NB4 (cell line): ENCODE data around the gene DLGAP4.

Experiments used
- POLR2A ChIP-seq: IDR thresholded peaks from 2 replicates; pipeline ENCODE4 v1.6.1; 2011; ENCODE audit warnings: mild to moderate bottlenecking; ENCODE audit not compliant: insufficient read length; ENCODE audit errors: extremely low read depth
- TF ChIP-seq, protein P1 (sequence below): IDR thresholded peaks from one replicate; pipeline ENCODE4 v1.5.1; 2012; ENCODE audit warnings: low read depth, low read length
- TF ChIP-seq, protein P2 (sequence below): IDR thresholded peaks from 2 replicates; pipeline ENCODE4 v1.6.1; 2011; ENCODE audit warnings: low read depth, low read length

DNA sequence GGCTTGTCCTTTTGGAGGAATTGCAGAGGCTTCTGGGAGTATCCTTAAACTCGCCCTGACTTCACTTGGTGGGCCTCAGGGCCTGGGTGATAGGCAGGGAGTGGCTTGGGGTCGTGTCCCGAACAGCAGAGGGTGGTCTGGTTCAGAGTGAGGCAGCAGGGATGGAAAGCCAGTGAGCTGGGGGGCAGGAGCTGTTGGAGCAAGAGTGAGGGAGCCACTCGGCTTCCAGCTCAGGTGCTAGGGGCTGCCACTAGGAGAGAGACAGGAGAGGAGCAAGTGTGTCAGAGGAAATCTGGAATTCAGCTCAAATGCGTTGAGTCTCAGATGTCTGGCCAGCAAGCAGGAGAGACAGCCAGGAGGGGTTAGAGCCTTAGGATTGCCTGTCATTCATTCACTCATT lies 85.8 kb downstream of the DLGAP4 start:
- no peak for TF ChIP-seq POLR2A
- TF ChIP-seq, protein P1, sequence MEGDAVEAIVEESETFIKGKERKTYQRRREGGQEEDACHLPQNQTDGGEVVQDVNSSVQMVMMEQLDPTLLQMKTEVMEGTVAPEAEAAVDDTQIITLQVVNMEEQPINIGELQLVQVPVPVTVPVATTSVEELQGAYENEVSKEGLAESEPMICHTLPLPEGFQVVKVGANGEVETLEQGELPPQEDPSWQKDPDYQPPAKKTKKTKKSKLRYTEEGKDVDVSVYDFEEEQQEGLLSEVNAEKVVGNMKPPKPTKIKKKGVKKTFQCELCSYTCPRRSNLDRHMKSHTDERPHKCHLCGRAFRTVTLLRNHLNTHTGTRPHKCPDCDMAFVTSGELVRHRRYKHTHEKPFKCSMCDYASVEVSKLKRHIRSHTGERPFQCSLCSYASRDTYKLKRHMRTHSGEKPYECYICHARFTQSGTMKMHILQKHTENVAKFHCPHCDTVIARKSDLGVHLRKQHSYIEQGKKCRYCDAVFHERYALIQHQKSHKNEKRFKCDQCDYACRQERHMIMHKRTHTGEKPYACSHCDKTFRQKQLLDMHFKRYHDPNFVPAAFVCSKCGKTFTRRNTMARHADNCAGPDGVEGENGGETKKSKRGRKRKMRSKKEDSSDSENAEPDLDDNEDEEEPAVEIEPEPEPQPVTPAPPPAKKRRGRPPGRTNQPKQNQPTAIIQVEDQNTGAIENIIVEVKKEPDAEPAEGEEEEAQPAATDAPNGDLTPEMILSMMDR = no peak
- TF ChIP-seq, protein P2, sequence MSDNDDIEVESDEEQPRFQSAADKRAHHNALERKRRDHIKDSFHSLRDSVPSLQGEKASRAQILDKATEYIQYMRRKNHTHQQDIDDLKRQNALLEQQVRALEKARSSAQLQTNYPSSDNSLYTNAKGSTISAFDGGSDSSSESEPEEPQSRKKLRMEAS = no peak
